H9 (cell line): ENCODE results near the gene OR8G5. TPM values are rescaled to one million over a fixed set of nuclear protein-coding genes. Genes with fewer than 3 reads are reported as not detected.
A peak's percentile ranks its signal among the peaks of the same experiment; 100 is the strongest.

Experiments
- DNase-seq: peaks from one replicate; pipeline ENCODE4 v3.0.0-alpha.2; 2017
- H2AFZ ChIP-seq: one replicate; pipeline ENCODE4 v1.6.1; 2013; ENCODE audit warnings: mild to moderate bottlenecking, low read length, control low read depth, moderate library complexity
- H2AK5ac ChIP-seq: 2 replicates; pipeline ENCODE4 v1.6.1; 2013; ENCODE audit warnings: low read length, control low read depth, mixed read lengths; ENCODE audit not compliant: insufficient read length
- H2BK120ac ChIP-seq: one replicate; pipeline ENCODE4 v1.6.1; 2013; ENCODE audit warnings: low read depth, mild to moderate bottlenecking, low read length, control low read depth, inconsistent platforms; ENCODE audit not compliant: poor library complexity, severe bottlenecking
- H2BK12ac ChIP-seq: 2 replicates; pipeline ENCODE4 v1.6.1; 2013; ENCODE audit warnings: low read length, control low read depth, mixed read lengths, low read depth; ENCODE audit not compliant: insufficient read length
- H2BK15ac ChIP-seq: 2 replicates; pipeline ENCODE4 v1.6.1; 2013; ENCODE audit warnings: low read depth, low read length, control low read depth
- H2BK20ac ChIP-seq: one replicate; pipeline ENCODE4 v1.6.1; 2013; ENCODE audit warnings: low read depth, mild to moderate bottlenecking, low read length, control low read depth, inconsistent platforms; ENCODE audit not compliant: poor library complexity, severe bottlenecking
- H2BK5ac ChIP-seq: 2 replicates; pipeline ENCODE4 v1.6.1; 2013; ENCODE audit warnings: low read length, control low read depth, mixed read lengths; ENCODE audit not compliant: insufficient read length
- H3K14ac ChIP-seq: 2 replicates; pipeline ENCODE4 v1.6.1; 2013; ENCODE audit warnings: low read length, control low read depth; ENCODE audit not compliant: insufficient read depth
- H3K18ac ChIP-seq: 2 replicates; pipeline ENCODE4 v1.6.1; 2013; ENCODE audit warnings: low read depth, mild to moderate bottlenecking, mixed read lengths, low read length, control low read depth; ENCODE audit not compliant: insufficient read length
- H3K23ac ChIP-seq: 2 replicates; pipeline ENCODE4 v1.6.1; 2013; ENCODE audit warnings: low read length, control low read depth, mixed read lengths, low read depth; ENCODE audit not compliant: insufficient read length
- H3K23me2 ChIP-seq: 2 replicates; pipeline ENCODE4 v1.6.1; 2013; ENCODE audit warnings: low read depth, mild to moderate bottlenecking, mixed read lengths, low read length, control low read depth; ENCODE audit not compliant: insufficient read length, poor library complexity, severe bottlenecking
- H3K27ac ChIP-seq: 2 replicates; pipeline ENCODE4 v1.5.1; 2013; ENCODE audit warnings: low read length, control low read depth, mixed read lengths, low read depth; ENCODE audit not compliant: insufficient read length
- H3K27me3 ChIP-seq: 2 replicates; pipeline ENCODE4 v1.6.1; 2013; ENCODE audit warnings: low read length, control low read depth, inconsistent platforms; ENCODE audit not compliant: insufficient read depth
- H3K4ac ChIP-seq: 2 replicates; pipeline ENCODE4 v1.6.1; 2013; ENCODE audit warnings: low read depth, mild to moderate bottlenecking, control low read depth, inconsistent platforms, low read length, moderate library complexity
- H3K4me1 ChIP-seq: 2 replicates; pipeline ENCODE4 v1.6.1; 2013; ENCODE audit warnings: low read length, control low read depth, inconsistent platforms; ENCODE audit not compliant: insufficient read depth
- H3K4me2 ChIP-seq: 2 replicates; pipeline ENCODE4 v1.6.1; 2013; ENCODE audit warnings: low read length, control low read depth, mixed read lengths; ENCODE audit not compliant: insufficient read length, insufficient read depth
- H3K56ac ChIP-seq: 2 replicates; pipeline ENCODE4 v1.6.1; 2013; ENCODE audit warnings: low read depth, mild to moderate bottlenecking, mixed read lengths, low read length, control low read depth; ENCODE audit not compliant: insufficient read length
- H3K79me1 ChIP-seq: 2 replicates; pipeline ENCODE4 v1.6.1; 2013; ENCODE audit warnings: low read depth, mild to moderate bottlenecking, moderate library complexity, low read length, control low read depth, inconsistent platforms; ENCODE audit not compliant: insufficient read depth, poor library complexity, severe bottlenecking
- H3K79me2 ChIP-seq: 2 replicates; pipeline ENCODE4 v1.6.1; 2013; ENCODE audit warnings: low read length, control low read depth, inconsistent platforms; ENCODE audit not compliant: insufficient read depth
- H3K9ac ChIP-seq: 2 replicates; pipeline ENCODE4 v1.6.1; 2013; ENCODE audit warnings: low read length, control low read depth, mixed read lengths; ENCODE audit not compliant: insufficient read length; ENCODE audit errors: extremely low read depth
- H3K9me3 ChIP-seq: one replicate; pipeline ENCODE4 v1.6.1; 2013; ENCODE audit warnings: low read depth, low read length, inconsistent platforms; ENCODE audit not compliant: control insufficient read depth
- H3T11ph ChIP-seq: one replicate; pipeline ENCODE4 v1.6.1; 2013; ENCODE audit warnings: mild to moderate bottlenecking, low read length, control low read depth, inconsistent platforms
- H4K20me1 ChIP-seq: one replicate; pipeline ENCODE4 v1.6.1; 2013; ENCODE audit not compliant: control insufficient read depth, insufficient read length, insufficient read depth
- H4K5ac ChIP-seq: 2 replicates; pipeline ENCODE4 v1.6.1; 2013; ENCODE audit warnings: low read depth, mild to moderate bottlenecking, mixed read lengths, low read length, control low read depth; ENCODE audit not compliant: insufficient read length
- H4K8ac ChIP-seq: replicated peaks from 2 replicates; pipeline ENCODE4 v1.6.1; 2013; ENCODE audit warnings: low read length, control low read depth, mixed read lengths, low read depth; ENCODE audit not compliant: insufficient read length
- H4K91ac ChIP-seq: 2 replicates; pipeline ENCODE4 v1.6.1; 2013; ENCODE audit warnings: low read depth, mild to moderate bottlenecking, moderate library complexity, mixed read lengths, low read length, control low read depth; ENCODE audit not compliant: insufficient read length
- H3K27ac Mint-ChIP-seq, 3 experiments: 2 replicates in 2 of 3; 3 replicates in 1 of 3; pipeline ENCODE4 v1.8.0; 2020 to 2021; ENCODE audit warnings: mixed read lengths in 3 of 3, mild to moderate bottlenecking in 1 of 3, moderate library complexity in 1 of 3
- H3K27me3 Mint-ChIP-seq: 2 replicates; pipeline ENCODE4 v1.8.0; 2021; ENCODE audit warnings: low read depth, mild to moderate bottlenecking, moderate library complexity, mixed read lengths
- H3K36me3 Mint-ChIP-seq, 3 experiments: 2 replicates in 2 of 3; 3 replicates in 1 of 3; pipeline ENCODE4 v1.8.0; 2020 to 2021; ENCODE audit warnings: low read depth in 3 of 3, mixed read lengths in 3 of 3; ENCODE audit not compliant: insufficient read depth in 1 of 3
- H3K4me1 Mint-ChIP-seq, 2 experiments: 2 replicates each; pipeline ENCODE4 v1.8.0; 2020; ENCODE audit warnings: mixed read lengths in 2 of 2
- H3K4me3 Mint-ChIP-seq, 2 experiments: 2 replicates in 1 of 2; 3 replicates in 1 of 2; pipeline ENCODE4 v1.8.0; 2020 to 2021; ENCODE audit warnings: mild to moderate bottlenecking in 2 of 2, mixed read lengths in 2 of 2, moderate library complexity in 1 of 2
- H3K9me3 Mint-ChIP-seq, 2 experiments: 2 replicates in 1 of 2; 3 replicates in 1 of 2; pipeline ENCODE4 v1.8.0; 2020; ENCODE audit warnings: mild to moderate bottlenecking in 2 of 2, mixed read lengths in 2 of 2, moderate library complexity in 1 of 2
- WGBS: extraction: QIAGEN DNeasy Blood & Tissue Kit; methylation state at CpG from one replicate; pipeline ENCODE4 v1.1.7; 2013; ENCODE audit warnings: missing lambda C conversion rate, low lambda C conversion rate, mixed read lengths; ENCODE audit not compliant: insufficient read length; ENCODE audit errors: extremely low coverage; 5-methylcytosine and 5-hydroxymethylcytosine counted together
- total RNA-seq: library from RNA; stranded (reverse); gene quantifications from 2 replicates; pipeline ENCODE4 v1.2.1, GENCODE V29; 2021
- TF ChIP-seq, protein P1 (sequence below): fragments of 200-600 bp; sonication (generic); conservative IDR thresholded peaks from 3 replicates; pipeline ENCODE4 v1.8.0; 2021; ENCODE audit warnings: antibody characterized with exemption, mild to moderate bottlenecking

The OR8G5 gene
- total RNA-seq, 1 experiment from 2014 or later, result not detected

DNA sequence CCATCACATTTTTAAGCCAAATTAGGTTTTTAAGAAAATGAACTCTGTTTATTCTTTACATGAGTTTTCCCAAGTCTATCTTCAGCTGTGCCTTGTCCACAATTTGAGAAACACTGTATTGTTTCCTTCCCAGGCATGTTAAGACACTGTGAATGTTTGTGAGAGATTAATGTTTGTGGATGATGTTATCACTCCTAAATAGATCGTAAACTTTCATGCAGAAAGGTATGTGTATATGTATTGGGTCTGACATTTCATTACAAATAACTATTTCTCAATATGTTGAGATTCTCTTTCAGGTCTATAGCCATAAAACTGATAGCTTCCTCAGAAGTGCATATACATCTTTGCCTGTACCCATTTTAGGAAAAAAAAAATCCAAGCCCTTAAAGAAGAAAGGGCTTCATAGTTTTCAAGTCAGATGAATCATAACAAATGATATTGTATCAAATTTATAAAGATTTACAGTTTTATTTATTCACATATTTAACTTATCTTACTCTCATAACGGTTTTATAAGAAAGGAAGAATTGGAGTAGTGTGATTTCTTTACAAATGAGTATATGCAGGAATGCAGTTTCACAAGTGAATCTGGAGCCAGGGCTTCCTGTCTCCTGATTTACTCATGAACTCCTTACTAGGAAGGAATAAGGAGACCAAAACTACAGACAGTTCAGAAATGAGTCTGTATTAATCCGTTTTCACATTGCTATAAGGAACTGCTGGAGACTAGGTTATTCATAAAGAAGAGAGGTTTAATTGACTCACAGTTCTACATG is 46.4 kb downstream of the OR8G5 start:
- Histone ChIP-seq H3K9ac (no peak overlapping the region), H2AK5ac (no peak overlapping the region), H2BK20ac (no peak overlapping the region), H3K27ac (no peak overlapping the region), H3K18ac (no peak overlapping the region), H2BK15ac (no peak overlapping the region), H3K14ac (no peak overlapping the region), H2AFZ (no peak overlapping the region), H2BK5ac (no peak overlapping the region), H3K79me1 (no peaks in the 10 kb centered on the region), H3K23ac (no peak overlapping the region), H3K79me2 (no peaks in the 10 kb centered on the region), H3K4me2 (no peak overlapping the region), H4K91ac (no peak overlapping the region), H2BK120ac (no peak overlapping the region), H3T11ph (no peak overlapping the region), H3K23me2 (no peaks in the 10 kb centered on the region), H3K4me1 (peaks cover 5% of the 10 kb centered on the region), H4K5ac (no peak overlapping the region), H4K8ac (no peak overlapping the region), H3K27me3 (no peaks in the 10 kb centered on the region; the same call in 1 of the 2 replicates), H3K56ac (no peak overlapping the region), H3K9me3 (no peaks in the 10 kb centered on the region), H3K4ac (no peak overlapping the region), H4K20me1 (no peaks in the 10 kb centered on the region), H2BK12ac (no peak overlapping the region)
- Mint-ChIP-seq H3K27me3 (no peaks in the 10 kb centered on the region; the same call in 1 of the 2 replicates), H3K36me3 (no peaks in the 10 kb centered on the region), H3K27ac (peak overlapping the region; percentile 23 to 58 (median 57); a peak in 4 of 7 replicates), H3K4me3 (no peak overlapping the region), H3K4me1 (peaks cover 16 to 19% of the 10 kb centered on the region in 2 experiments), H3K9me3 (no peaks in the 10 kb centered on the region)
- no CpG with 5 or more reads among the region's 3 CpGs for WGBS
- DNase-seq, result no peak
- TF ChIP-seq, protein P1, sequence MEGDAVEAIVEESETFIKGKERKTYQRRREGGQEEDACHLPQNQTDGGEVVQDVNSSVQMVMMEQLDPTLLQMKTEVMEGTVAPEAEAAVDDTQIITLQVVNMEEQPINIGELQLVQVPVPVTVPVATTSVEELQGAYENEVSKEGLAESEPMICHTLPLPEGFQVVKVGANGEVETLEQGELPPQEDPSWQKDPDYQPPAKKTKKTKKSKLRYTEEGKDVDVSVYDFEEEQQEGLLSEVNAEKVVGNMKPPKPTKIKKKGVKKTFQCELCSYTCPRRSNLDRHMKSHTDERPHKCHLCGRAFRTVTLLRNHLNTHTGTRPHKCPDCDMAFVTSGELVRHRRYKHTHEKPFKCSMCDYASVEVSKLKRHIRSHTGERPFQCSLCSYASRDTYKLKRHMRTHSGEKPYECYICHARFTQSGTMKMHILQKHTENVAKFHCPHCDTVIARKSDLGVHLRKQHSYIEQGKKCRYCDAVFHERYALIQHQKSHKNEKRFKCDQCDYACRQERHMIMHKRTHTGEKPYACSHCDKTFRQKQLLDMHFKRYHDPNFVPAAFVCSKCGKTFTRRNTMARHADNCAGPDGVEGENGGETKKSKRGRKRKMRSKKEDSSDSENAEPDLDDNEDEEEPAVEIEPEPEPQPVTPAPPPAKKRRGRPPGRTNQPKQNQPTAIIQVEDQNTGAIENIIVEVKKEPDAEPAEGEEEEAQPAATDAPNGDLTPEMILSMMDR, result no peak
